Measurements from ENCODE around the gene EPX. TPM values are rescaled to one million over a fixed set of nuclear protein-coding genes. Genes with fewer than 3 reads are reported as not detected.

EPX gene
- total RNA-seq, 4 donors from 2014 or later, result not detected

- WGBS, 2 donors, result 54 to 73% methylated on average over 3 of the region's 3 CpGs
- intact Hi-C loops (cut with DNase I), result no loop called here
- TF ChIP-seq CTCF (IDR thresholded peaks at IDR 0.05) (no peak), POLR2A (IDR thresholded peaks at IDR 0.05) (no peak)
- Histone ChIP-seq H3K4me3 (no peak overlapping the region), H3K27me3 (peaks cover 0 to 77% (median 7%) of the 10 kb centered on the region in 4 donors), H3K9me3 (no peaks in the 10 kb centered on the region), H3K27ac (no peak overlapping the region), H3K4me1 (peaks cover 0 to 11% (median 9%) of the 10 kb centered on the region in 3 donors), H3K36me3 (no peaks in the 10 kb centered on the region)
- DNase-seq, result no peak
Measured at GRCh38 chr17:58161566-58161965, 31.0 kb upstream of the EPX start.

GRCh38 chr17:58165981-58166380, 26.5 kb upstream of the EPX start:
- intact Hi-C loops (cut with DNase I), result no loop called here
- DNase-seq, result no peak
- TF ChIP-seq CTCF (IDR thresholded peaks at IDR 0.05) (no peak), POLR2A (IDR thresholded peaks at IDR 0.05) (no peak)

GRCh38 chr17:58166682-58167081, 25.8 kb upstream of the EPX start, which contains the start of gene OR4D2:
Gene OR4D2, plus strand, starts transcription at chr17:58166982. Its CDS starts 2,674 bp downstream, at chr17:58169656.
- Histone ChIP-seq H3K27me3 (peaks cover 0 to 58% (median 0%) of the 10 kb centered on the region in 4 donors), H3K27ac (no peak within 1 kb of the TSS), H3K4me3 (no peak within 1 kb of the TSS), H3K9me3 (no peaks in the 10 kb centered on the region), H3K36me3 (no peaks in the 10 kb centered on the region), H3K4me1 (no peaks in the 10 kb centered on the region)
- TF ChIP-seq POLR2A (IDR thresholded peaks at IDR 0.05), result no peak
- no peak for TF ChIP-seq CTCF (IDR thresholded peaks at IDR 0.05)
- intact Hi-C loops (cut with DNase I), result no loop called here
- DNase-seq, result no peak
- 57 to 61% methylated on average over 6 of the region's 6 CpGs for WGBS, 2 donors

More at GRCh38 chr17:58165981-58166380, 26.5 kb upstream of the EPX start:
- Histone ChIP-seq H3K27ac (no peak overlapping the region), H3K4me1 (no peaks in the 10 kb centered on the region), H3K36me3 (no peaks in the 10 kb centered on the region), H3K9me3 (no peaks in the 10 kb centered on the region), H3K4me3 (no peak overlapping the region), H3K27me3 (peaks cover 0 to 58% (median 0%) of the 10 kb centered on the region in 4 donors)
- WGBS, 2 donors, result 12 to 13% methylated on average over 2 of the region's 2 CpGs

GRCh38 chr17:58170622-58171021, 21.9 kb upstream of the EPX start:
- 46 to 48% methylated on average over 4 of the region's 4 CpGs for WGBS, 2 donors
- Histone ChIP-seq H3K36me3 (no peaks in the 10 kb centered on the region), H3K27ac (no peak overlapping the region), H3K4me3 (no peak overlapping the region), H3K27me3 (peaks cover 0 to 39% (median 0%) of the 10 kb centered on the region in 4 donors), H3K4me1 (no peaks in the 10 kb centered on the region), H3K9me3 (no peaks in the 10 kb centered on the region)
- TF ChIP-seq CTCF (IDR thresholded peaks at IDR 0.05), result no peak
- no peak for TF ChIP-seq POLR2A (IDR thresholded peaks at IDR 0.05)
- no peak for DNase-seq
- intact Hi-C loops (cut with DNase I), result no loop called here

GRCh38 chr17:58172369-58173071, 20.0 kb upstream of the EPX start:
- 25 to 30% methylated on average over 2 of the region's 2 CpGs for WGBS, 2 donors
- intact Hi-C loops (cut with DNase I), result no loop called here
- H3K36me3 ChIP-seq, result no peaks in the 10 kb centered on the region
- no peak overlapping the region for H3K4me3 ChIP-seq
- no peak for DNase-seq
- no peak overlapping the region for H3K27ac ChIP-seq
- no peak for TF ChIP-seq POLR2A (IDR thresholded peaks at IDR 0.05)
- TF ChIP-seq CTCF (IDR thresholded peaks at IDR 0.05), result peak in 4 of 6 experiments; percentile 26 to 52 (median 30)
- no peaks in the 10 kb centered on the region for H3K4me1 ChIP-seq
- no peaks in the 10 kb centered on the region for H3K9me3 ChIP-seq
- H3K27me3 ChIP-seq, result peaks cover 0 to 30% (median 0%) of the 10 kb centered on the region in 4 donors

Measured in esophagus squamous epithelium (tissue), 5 donors.